Psoas muscle (tissue), 8 donors: Measurements from ENCODE around the gene ARPC1B. TPM values are rescaled to one million over a fixed set of nuclear protein-coding genes. Genes with fewer than 3 reads are reported as not detected.

ENCODE experiments used
- ATAC-seq, 4 donors: fragments of 200-7000 bp; cut with Tn5 transposase; one replicate each; pipeline ENCODE4 v1.9.1; 2020; ENCODE audit warnings: moderate library complexity in 3 of 4, mild to moderate bottlenecking in 2 of 4
- DNase-seq, 2 donors: peaks; one replicate each; pipeline ENCODE4 v3.0.0-alpha.2; 2020
- H3K27ac ChIP-seq: fragments of 200-600 bp; one replicate; pipeline ENCODE4 v1.8.0; 2022
- H3K27me3 ChIP-seq, 3 donors: fragments of 200-600 bp in 1 of 3; one replicate each; pipeline versions ENCODE4 v1.6.1 to v1.8.0; 2013 to 2022; ENCODE audit warnings: low read length in 2 of 3, mild to moderate bottlenecking in 2 of 3, moderate library complexity in 1 of 3; ENCODE audit not compliant: insufficient read depth in 3 of 3
- H3K36me3 ChIP-seq, 2 donors: fragments of 200-600 bp in 1 of 2; one replicate each; pipeline versions ENCODE4 v1.6.1 to v1.8.0; 2013 to 2022; ENCODE audit warnings: low read depth in 1 of 2, mild to moderate bottlenecking in 1 of 2, moderate library complexity in 1 of 2; ENCODE audit not compliant: insufficient read depth in 1 of 2
- H3K4me1 ChIP-seq: fragments of 200-600 bp; one replicate; pipeline ENCODE4 v1.8.0; 2022
- H3K4me3 ChIP-seq: fragments of 200-600 bp; one replicate; pipeline ENCODE4 v1.8.0; 2022; ENCODE audit warnings: mild to moderate bottlenecking
- H3K9me3 ChIP-seq: fragments of 200-600 bp; one replicate; pipeline ENCODE4 v1.8.0; 2022
- WGBS, 3 donors: extraction: QIAGEN DNeasy Blood & Tissue Kit; methylation state at CpG; one replicate each; pipeline versions ENCODE4 v1.1.6 to v1.1.7; 2013; 5-methylcytosine and 5-hydroxymethylcytosine counted together
- intact Hi-C, 2 donors: fragments of 100-400 bp; cut with DNase I; formaldehyde crosslinking; loops; one replicate each; pipeline versions ENCODE4 v1.11.0 to v1.14.2; 2022
- polyA plus RNA-seq, 3 donors: library from polyadenylated mRNA; stranded (reverse); fragments of 200-250 nt; gene quantifications; one replicate each; pipeline ENCODE4 v1.2.3, GENCODE V29; 2013
- total RNA-seq, 4 donors: library from RNA; stranded (reverse); fragmentation: NEBNext Ultra II Directional in 2 of 4; extraction: Animal tissue kit (Norgen Biotek cat#: 25700) in 2 of 4; gene quantifications; one replicate each; pipeline versions ENCODE4 v1.2.1 to v1.2.4, GENCODE V29; 2021 to 2023
- TF ChIP-seq, protein P1 (sequence below): fragments of 200-600 bp; IDR thresholded peaks from one replicate; pipeline ENCODE4 v1.8.0; 2022; ENCODE audit warnings: antibody characterized with exemption
- donor health status: healthy with polysubstance abuse.
- donor health status: DM: no; HTN: no; CAD: no; lungs with moderate emphysema.
- donor health status: Bipolar disorder and iron deficiency.
- donor health status: healthy.
- donor health status: DM: yes; HTN: yes; CAD: no.
- donor health status: DM: no; HTN: no; CAD: no.
- donor health status: DM: no; HTN: no; CAD: no.
- donor health status: DM: yes; HTN: yes; CAD: no.

ARPC1B gene
- total and polyA plus RNA-seq, 7 donors, result 12.9 to 61.5 (median 19.1) TPM

- intact Hi-C loops, result no loop called here
- peaks cover 10% of the 10 kb centered on the region for H3K4me1 ChIP-seq
- peaks cover 3 to 77% of the 10 kb centered on the region in 2 donors for H3K36me3 ChIP-seq
- peak overlapping the region; percentile 75 for H3K4me3 ChIP-seq
- no peaks in the 10 kb centered on the region for H3K27me3 ChIP-seq
- no peaks in the 10 kb centered on the region for H3K9me3 ChIP-seq
- ATAC-seq, result peak; percentile 82 to 90 (median 88)
- TF ChIP-seq, protein P1, sequence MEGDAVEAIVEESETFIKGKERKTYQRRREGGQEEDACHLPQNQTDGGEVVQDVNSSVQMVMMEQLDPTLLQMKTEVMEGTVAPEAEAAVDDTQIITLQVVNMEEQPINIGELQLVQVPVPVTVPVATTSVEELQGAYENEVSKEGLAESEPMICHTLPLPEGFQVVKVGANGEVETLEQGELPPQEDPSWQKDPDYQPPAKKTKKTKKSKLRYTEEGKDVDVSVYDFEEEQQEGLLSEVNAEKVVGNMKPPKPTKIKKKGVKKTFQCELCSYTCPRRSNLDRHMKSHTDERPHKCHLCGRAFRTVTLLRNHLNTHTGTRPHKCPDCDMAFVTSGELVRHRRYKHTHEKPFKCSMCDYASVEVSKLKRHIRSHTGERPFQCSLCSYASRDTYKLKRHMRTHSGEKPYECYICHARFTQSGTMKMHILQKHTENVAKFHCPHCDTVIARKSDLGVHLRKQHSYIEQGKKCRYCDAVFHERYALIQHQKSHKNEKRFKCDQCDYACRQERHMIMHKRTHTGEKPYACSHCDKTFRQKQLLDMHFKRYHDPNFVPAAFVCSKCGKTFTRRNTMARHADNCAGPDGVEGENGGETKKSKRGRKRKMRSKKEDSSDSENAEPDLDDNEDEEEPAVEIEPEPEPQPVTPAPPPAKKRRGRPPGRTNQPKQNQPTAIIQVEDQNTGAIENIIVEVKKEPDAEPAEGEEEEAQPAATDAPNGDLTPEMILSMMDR, result no peak
- WGBS, 3 donors, result 2 to 4% (median 3%) methylated on average over 61 to 68 of the region's 68 CpGs
- peak overlapping the region; percentile 48 for H3K27ac ChIP-seq
- peak; percentile 81 to 90 for DNase-seq
Measured at GRCh38 chr7:99392659-99393354, 18.3 kb downstream of the ARPC1B start.

DNA sequence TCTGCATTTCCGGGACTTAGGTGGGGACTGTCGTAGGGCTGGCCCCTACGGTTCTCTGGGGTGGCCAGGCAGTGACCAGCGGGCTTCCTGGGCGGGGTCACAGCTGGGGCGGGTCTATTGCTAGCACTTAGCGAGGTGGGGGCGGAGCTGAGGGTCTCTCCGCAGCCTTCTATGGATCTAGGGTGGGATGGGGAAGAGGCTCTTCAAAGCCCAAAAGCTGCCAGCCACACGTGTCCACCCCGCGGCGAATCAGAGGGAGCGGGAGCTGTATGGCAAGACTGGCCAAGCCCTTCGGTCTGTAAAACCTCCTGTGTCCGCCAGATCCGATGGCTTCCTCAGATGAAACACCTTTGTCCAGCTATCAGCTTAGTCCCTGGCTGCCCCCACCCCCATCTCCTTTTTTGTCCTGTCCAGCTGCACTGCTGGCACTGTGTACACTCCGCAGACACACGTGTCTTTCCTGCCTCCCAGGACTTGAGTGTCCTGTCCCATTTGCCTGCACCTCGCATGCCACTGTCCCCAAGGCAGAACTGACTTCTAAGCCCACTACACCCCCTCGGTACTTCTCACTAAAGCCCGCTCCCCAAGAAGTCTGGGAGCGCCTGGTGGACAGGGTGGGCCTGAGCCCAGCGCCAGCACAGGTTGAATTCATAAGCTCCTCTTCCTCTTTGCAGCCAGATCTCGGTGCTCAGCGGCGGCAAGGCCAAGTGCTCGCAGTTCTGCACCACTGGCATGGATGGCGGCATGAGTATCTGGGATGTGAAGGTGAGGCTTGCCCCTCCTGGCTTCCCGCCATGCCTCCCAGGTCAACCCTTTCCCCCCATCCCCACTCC lies 19.0 kb downstream of the ARPC1B start:
- peak in 1 of 2 donors; percentile 77 for DNase-seq
- peak overlapping the region; percentile 75 for H3K4me3 ChIP-seq
- 28 to 31% (median 29%) methylated on average over 28 to 30 of the region's 30 CpGs for WGBS, 3 donors
- H3K4me1 ChIP-seq, result peaks cover 10% of the 10 kb centered on the region
- H3K27me3 ChIP-seq, result no peaks in the 10 kb centered on the region
- TF ChIP-seq, protein P1, result no peak
- H3K9me3 ChIP-seq, result no peaks in the 10 kb centered on the region
- intact Hi-C loops, result no loop called here
- peak overlapping the region; percentile 48 for H3K27ac ChIP-seq
- peak; percentile 36 to 60 (median 50) for ATAC-seq
- H3K36me3 ChIP-seq, result peaks cover 3 to 77% of the 10 kb centered on the region in 2 donors

DNA sequence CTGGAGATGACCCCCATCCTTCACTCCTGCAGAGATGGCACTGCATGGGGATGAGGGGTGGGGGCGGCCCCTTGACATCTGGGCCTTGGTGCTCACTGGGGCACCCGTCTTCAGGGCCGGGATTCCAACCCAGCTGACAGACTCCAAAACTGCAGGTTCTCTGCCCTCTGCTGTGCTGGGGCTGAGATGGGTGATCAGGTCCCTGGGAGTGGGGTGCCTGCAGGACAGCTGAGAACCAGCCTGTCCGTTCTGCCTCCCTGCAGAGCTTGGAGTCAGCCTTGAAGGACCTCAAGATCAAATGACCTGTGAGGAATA lies 19.6 kb downstream of the ARPC1B start:
- Histone ChIP-seq H3K36me3 (peaks cover 7 to 80% of the 10 kb centered on the region in 2 donors), H3K4me3 (no peak overlapping the region), H3K27me3 (no peaks in the 10 kb centered on the region), H3K4me1 (peaks cover 10% of the 10 kb centered on the region), H3K27ac (no peak overlapping the region), H3K9me3 (no peaks in the 10 kb centered on the region)
- DNase-seq, result no peak
- 74 to 80% (median 78%) methylated on average over 4 of the region's 4 CpGs for whole genome bisulfite sequencing, 3 donors
- intact Hi-C loops, result no loop called here
- ATAC-seq, result peak in 1 of 4 donors; percentile 5
- TF ChIP-seq, protein P1, result no peak

- Histone ChIP-seq H3K4me3 (no peak overlapping the region), H3K36me3 (peaks cover 17 to 80% of the 10 kb centered on the region in 2 donors), H3K27me3 (no peaks in the 10 kb centered on the region), H3K4me1 (peaks cover 10% of the 10 kb centered on the region), H3K27ac (no peak overlapping the region), H3K9me3 (no peaks in the 10 kb centered on the region)
- ATAC-seq (no peak), DNase-seq (no peak)
- 77 to 81% (median 79%) methylated on average over 14 of the region's 14 CpGs for WGBS, 3 donors
- intact Hi-C loops, result no loop called here
- TF ChIP-seq, protein P1, result no peak
Measured at GRCh38 chr7:99395616-99396327, 21.2 kb downstream of the ARPC1B start.
